CD4-positive, CD25-positive, alpha-beta regulatory T cell (primary cell): ENCODE measurements around the gene SBSN. TPM values are rescaled to one million over a fixed set of nuclear protein-coding genes. Genes with fewer than 3 reads are reported as not detected.

Experiments
- ATAC-seq, 2 donors: fragments of 150-1000 bp; cut with Tn5 transposase; one replicate each; pipeline ENCODE4 v1.10.0; 2021; ENCODE audit warnings: low read depth in 2 of 2, moderate number of reproducible peaks in 2 of 2, moderate library complexity in 1 of 2
- DNase-seq, 3 donors: peaks; one replicate each; pipeline versions ENCODE4 v3.0.0 to v3.0.0-alpha.2; 2012 to 2022; ENCODE audit warnings: mixed read lengths in 1 of 3
- H3K27ac ChIP-seq: one replicate; pipeline ENCODE4 v1.7.0; 2013; ENCODE audit warnings: mild to moderate bottlenecking, low read length; ENCODE audit not compliant: insufficient read depth, poor library complexity, severe bottlenecking
- H3K27me3 ChIP-seq: one replicate; pipeline ENCODE4 v1.7.0; 2013; ENCODE audit warnings: low read length; ENCODE audit not compliant: control insufficient read depth, insufficient read depth
- H3K36me3 ChIP-seq: one replicate; pipeline ENCODE4 v1.7.0; 2013; ENCODE audit warnings: mild to moderate bottlenecking, low read length, moderate library complexity; ENCODE audit not compliant: control insufficient read depth, insufficient read depth
- H3K4me1 ChIP-seq: 2 replicates; pipeline ENCODE4 v1.7.0; 2013; ENCODE audit warnings: mild to moderate bottlenecking, low read length; ENCODE audit not compliant: insufficient read depth, control insufficient read depth, poor library complexity, severe bottlenecking
- H3K4me3 ChIP-seq: one replicate; pipeline ENCODE4 v1.7.0; 2013; ENCODE audit warnings: low read depth, mild to moderate bottlenecking, low read length, moderate library complexity
- H3K9me3 ChIP-seq, 2 experiments: 1 replicate in 1 of 2; 2 replicates in 1 of 2; pipeline ENCODE4 v1.7.0; 2013; ENCODE audit warnings: low read length in 2 of 2, mild to moderate bottlenecking in 1 of 2, moderate library complexity in 1 of 2; ENCODE audit not compliant: control insufficient read depth in 2 of 2
- H3K27ac Mint-ChIP-seq, 3 donors: one replicate each; pipeline ENCODE4 v1.8.0; 2020 to 2022; ENCODE audit warnings: mild to moderate bottlenecking in 3 of 3, mixed read lengths in 3 of 3, moderate library complexity in 2 of 3
- H3K27me3 Mint-ChIP-seq: one replicate; pipeline ENCODE4 v1.8.0; 2022; ENCODE audit warnings: mild to moderate bottlenecking, mixed read lengths
- H3K36me3 Mint-ChIP-seq: one replicate; pipeline ENCODE4 v1.8.0; 2020; ENCODE audit warnings: mixed read lengths
- H3K4me1 Mint-ChIP-seq, 4 donors: one replicate each; pipeline ENCODE4 v1.8.0; 2020 to 2022; ENCODE audit warnings: mixed read lengths in 4 of 4, mild to moderate bottlenecking in 1 of 4
- H3K4me3 Mint-ChIP-seq, 4 donors: one replicate each; pipeline ENCODE4 v1.8.0; 2020 to 2022; ENCODE audit warnings: mild to moderate bottlenecking in 4 of 4, mixed read lengths in 4 of 4, moderate library complexity in 3 of 4
- H3K9me3 Mint-ChIP-seq, 7 donors: one replicate each; pipeline ENCODE4 v1.8.0; 2020 to 2022; ENCODE audit warnings: mixed read lengths in 7 of 7, mild to moderate bottlenecking in 3 of 7, moderate library complexity in 2 of 7
- polyA plus RNA-seq, 4 donors: library from polyadenylated mRNA; unstranded; fragments of 300-500 nt; fragmentation: Illumina TruSeq; gene quantifications; one replicate each; pipeline ENCODE4 v1.2.3, GENCODE V29; 2021
- total RNA-seq: library from RNA; stranded (reverse); gene quantifications from one replicate; pipeline ENCODE4 v1.2.3, GENCODE V29; 2022

Gene SBSN
- total and polyA plus RNA-seq, 5 donors from 2014 or later = not detected

DNA sequence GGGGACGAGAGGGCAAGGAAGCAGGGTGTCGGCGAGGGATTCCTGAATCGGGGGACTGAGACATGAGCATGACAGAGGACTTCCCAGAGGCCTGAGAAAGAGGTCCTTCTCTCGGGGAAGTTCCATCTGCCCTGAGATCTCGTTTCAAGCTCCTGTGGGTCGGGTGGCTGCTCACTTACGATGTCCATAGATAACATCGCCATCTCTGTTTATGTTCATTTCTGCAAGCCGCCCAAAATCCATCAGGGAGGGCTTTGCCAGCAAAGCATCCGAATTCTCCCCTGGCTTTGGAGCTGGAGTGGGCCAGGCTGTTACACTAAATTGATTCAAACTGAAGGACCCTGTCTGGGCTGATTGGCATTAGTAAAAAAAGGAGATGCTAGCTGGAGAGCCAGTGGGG lies 20.6 kb downstream of the SBSN start:
- H3K27me3 ChIP-seq = peaks cover 18% of the 10 kb centered on the region
- Mint-ChIP-seq H3K9me3 (peaks cover 0 to 4% (median 0%) of the 10 kb centered on the region in 7 donors), H3K4me1 (peaks cover 0 to 17% (median 2%) of the 10 kb centered on the region in 4 donors), H3K4me3 (no peak overlapping the region), H3K27ac (no peak overlapping the region), H3K27me3 (peaks cover 48% of the 10 kb centered on the region), H3K36me3 (no peaks in the 10 kb centered on the region)
- H3K27ac ChIP-seq = no peak overlapping the region
- H3K36me3 ChIP-seq = no peaks in the 10 kb centered on the region
- DNase-seq = no peak
- ATAC-seq = no peak
- H3K9me3 ChIP-seq = no peaks in the 10 kb centered on the region
- H3K4me1 ChIP-seq = peaks cover 16% of the 10 kb centered on the region
- no peak overlapping the region for H3K4me3 ChIP-seq

- no peaks in the 10 kb centered on the region for H3K36me3 ChIP-seq
- Mint-ChIP-seq H3K4me1 (peaks cover 0 to 17% (median 3%) of the 10 kb centered on the region in 4 donors), H3K27ac (peak overlapping the region in 2 of 3 donors; percentile 34 to 61), H3K4me3 (no peak overlapping the region), H3K36me3 (no peaks in the 10 kb centered on the region), H3K9me3 (peaks cover 0 to 4% (median 0%) of the 10 kb centered on the region in 7 donors), H3K27me3 (peaks cover 41% of the 10 kb centered on the region)
- ATAC-seq (no peak), DNase-seq (no peak)
- H3K27me3 ChIP-seq = peaks cover 18% of the 10 kb centered on the region
- H3K4me1 ChIP-seq = peaks cover 16% of the 10 kb centered on the region
- no peaks in the 10 kb centered on the region for H3K9me3 ChIP-seq
- no peak overlapping the region for H3K4me3 ChIP-seq
- H3K27ac ChIP-seq = no peak overlapping the region
These were observed 22.1 kb downstream of the SBSN start for GRCh38 chr19:35506011-35506410.

DNA sequence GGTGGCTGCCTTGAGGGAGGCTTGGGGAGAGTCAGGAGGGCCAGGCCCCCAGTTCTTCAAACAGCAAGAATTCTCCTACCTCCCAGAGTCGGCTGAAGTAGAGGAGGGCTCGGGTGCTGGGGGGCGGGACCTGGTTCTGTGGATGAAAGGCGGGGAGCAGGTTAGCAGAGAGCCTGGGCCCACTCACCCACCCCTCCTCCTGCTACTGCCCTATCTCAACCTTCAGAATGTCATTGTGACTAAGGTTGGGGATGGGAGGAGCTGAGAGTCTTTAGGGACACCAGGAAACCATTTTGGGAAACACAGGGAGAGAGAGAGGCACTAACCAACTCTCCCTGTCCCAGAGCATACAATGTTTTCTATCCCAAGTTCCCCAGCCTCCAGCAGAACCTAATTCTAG lies 25.4 kb downstream of the SBSN start:
- no peak for ATAC-seq
- Mint-ChIP-seq H3K4me1 (peaks cover 0 to 3% (median 0%) of the 10 kb centered on the region in 4 donors), H3K36me3 (no peaks in the 10 kb centered on the region), H3K27ac (no peak overlapping the region), H3K9me3 (no peaks in the 10 kb centered on the region), H3K27me3 (peaks cover 13% of the 10 kb centered on the region), H3K4me3 (no peak overlapping the region)
- Histone ChIP-seq H3K27me3 (peaks cover under 1% of the 10 kb centered on the region), H3K36me3 (no peaks in the 10 kb centered on the region), H3K27ac (no peak overlapping the region), H3K4me1 (no peaks in the 10 kb centered on the region), H3K4me3 (no peak overlapping the region), H3K9me3 (no peaks in the 10 kb centered on the region)
- no peak for DNase-seq

GRCh38 chr19:35501684-35502083 lies 26.4 kb downstream of the SBSN start:
- Mint-ChIP-seq H3K9me3 (no peaks in the 10 kb centered on the region), H3K4me1 (peaks cover 0 to 3% (median 0%) of the 10 kb centered on the region in 4 donors), H3K27me3 (peaks cover 16% of the 10 kb centered on the region), H3K27ac (no peak overlapping the region), H3K4me3 (no peak overlapping the region), H3K36me3 (no peaks in the 10 kb centered on the region)
- no peak overlapping the region for H3K27ac ChIP-seq
- ATAC-seq (no peak), DNase-seq (no peak)
- H3K27me3 ChIP-seq = no peaks in the 10 kb centered on the region
- H3K36me3 ChIP-seq = no peaks in the 10 kb centered on the region
- no peaks in the 10 kb centered on the region for H3K9me3 ChIP-seq
- H3K4me3 ChIP-seq = no peak overlapping the region
- H3K4me1 ChIP-seq = no peaks in the 10 kb centered on the region

- no peaks in the 10 kb centered on the region for H3K9me3 Mint-ChIP-seq
These were observed 27.5 kb downstream of the SBSN start for GRCh38 chr19:35500611-35501010.

DNA sequence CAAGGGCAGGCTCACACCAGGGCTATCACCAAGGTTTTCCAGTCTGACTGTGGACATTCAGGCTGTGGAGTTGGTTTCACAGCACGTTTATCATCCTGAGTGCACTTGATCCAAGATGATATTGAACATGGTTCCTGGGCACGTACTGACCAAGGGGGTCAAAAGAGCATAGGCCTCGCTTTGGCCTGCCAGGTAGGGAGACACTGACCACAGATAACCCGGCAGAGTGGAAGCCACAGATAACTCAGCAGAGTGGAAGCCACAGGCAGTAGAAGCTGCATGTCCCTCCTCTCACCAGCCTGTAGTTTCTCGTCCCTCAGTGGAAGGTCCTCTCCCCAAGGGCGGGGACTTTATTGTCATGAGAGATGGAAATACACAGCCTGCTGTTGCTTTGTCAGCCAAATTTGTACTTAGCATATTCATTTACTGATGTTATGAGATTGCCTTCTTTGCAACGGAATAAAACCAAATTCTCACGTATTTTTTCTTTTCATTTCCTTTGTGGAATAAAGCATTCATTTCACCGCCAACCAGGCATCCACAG lies 29.1 kb downstream of the SBSN start:
- H3K4me3 Mint-ChIP-seq = no peak overlapping the region

More at GRCh38 chr19:35500611-35501010, 27.5 kb downstream of the SBSN start:
- Mint-ChIP-seq H3K4me1 (peaks cover 0 to 3% (median under 1%) of the 10 kb centered on the region in 4 donors), H3K27me3 (peaks cover 14% of the 10 kb centered on the region), H3K36me3 (no peaks in the 10 kb centered on the region), H3K4me3 (no peak overlapping the region), H3K27ac (no peak overlapping the region)
- H3K27me3 ChIP-seq = no peaks in the 10 kb centered on the region
- no peaks in the 10 kb centered on the region for H3K4me1 ChIP-seq
- H3K27ac ChIP-seq = no peak overlapping the region
- ATAC-seq = no peak
- H3K36me3 ChIP-seq = no peaks in the 10 kb centered on the region
- no peak for DNase-seq
- no peak overlapping the region for H3K4me3 ChIP-seq
- no peaks in the 10 kb centered on the region for H3K9me3 ChIP-seq

GRCh38 chr19:35498220-35498619 lies 29.9 kb downstream of the SBSN start:
- H3K4me3 ChIP-seq = no peak overlapping the region
- H3K27me3 Mint-ChIP-seq = peaks cover 9% of the 10 kb centered on the region
- no peak overlapping the region for H3K27ac Mint-ChIP-seq

More for the DNA sequence above, 29.1 kb downstream of the SBSN start:
- no peak overlapping the region for H3K4me3 ChIP-seq
- Mint-ChIP-seq H3K4me1 (peaks cover 0 to 9% (median 1%) of the 10 kb centered on the region in 4 donors), H3K36me3 (no peaks in the 10 kb centered on the region), H3K27ac (no peak overlapping the region), H3K9me3 (no peaks in the 10 kb centered on the region), H3K27me3 (peaks cover 9% of the 10 kb centered on the region)
- peaks cover 3% of the 10 kb centered on the region for H3K4me1 ChIP-seq
- H3K36me3 ChIP-seq = no peaks in the 10 kb centered on the region
- no peaks in the 10 kb centered on the region for H3K9me3 ChIP-seq
- no peak for ATAC-seq
- no peak for DNase-seq
- H3K27me3 ChIP-seq = no peaks in the 10 kb centered on the region
- H3K27ac ChIP-seq = no peak overlapping the region

DNA sequence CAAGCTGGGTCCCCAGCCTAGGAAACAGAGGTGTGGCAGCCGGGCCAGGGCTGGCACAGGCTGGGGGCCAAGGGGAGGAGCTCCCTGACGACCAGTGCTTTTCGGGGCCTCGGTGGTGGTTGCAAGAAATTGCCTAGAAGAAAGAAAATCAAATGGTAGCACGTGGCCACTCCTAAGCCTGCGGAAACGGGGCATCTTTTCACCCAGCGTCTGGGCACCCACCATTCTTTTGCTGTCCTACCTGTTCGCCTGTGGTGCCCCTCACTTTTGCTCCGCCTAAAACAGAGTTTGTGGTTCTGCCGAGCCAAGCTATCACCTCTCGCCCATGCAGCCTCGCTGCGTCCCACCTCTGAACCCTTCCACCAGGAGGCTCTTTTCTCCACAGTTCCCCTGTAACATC lies 30.7 kb downstream of the SBSN start:
- Histone ChIP-seq H3K27me3 (no peaks in the 10 kb centered on the region), H3K9me3 (no peaks in the 10 kb centered on the region), H3K27ac (no peak overlapping the region), H3K36me3 (no peaks in the 10 kb centered on the region), H3K4me1 (peaks cover 3% of the 10 kb centered on the region), H3K4me3 (no peak overlapping the region)
- H3K27ac Mint-ChIP-seq = peak overlapping the region in 2 of 3 donors; percentile 39 to 81
- no peaks in the 10 kb centered on the region for H3K9me3 Mint-ChIP-seq
- H3K4me1 Mint-ChIP-seq = peaks cover 0 to 9% (median 1%) of the 10 kb centered on the region in 4 donors
- H3K4me3 Mint-ChIP-seq = no peak overlapping the region
- ATAC-seq = no peak
- H3K36me3 Mint-ChIP-seq = no peaks in the 10 kb centered on the region
- peaks cover 9% of the 10 kb centered on the region for H3K27me3 Mint-ChIP-seq
- DNase-seq = no peak

More at GRCh38 chr19:35498220-35498619, 29.9 kb downstream of the SBSN start:
- Histone ChIP-seq H3K27me3 (no peaks in the 10 kb centered on the region), H3K4me1 (peaks cover 3% of the 10 kb centered on the region), H3K9me3 (no peaks in the 10 kb centered on the region), H3K36me3 (no peaks in the 10 kb centered on the region), H3K27ac (no peak overlapping the region)
- Mint-ChIP-seq H3K4me1 (peaks cover 0 to 9% (median 1%) of the 10 kb centered on the region in 4 donors), H3K9me3 (no peaks in the 10 kb centered on the region), H3K4me3 (no peak overlapping the region), H3K36me3 (no peaks in the 10 kb centered on the region)
- DNase-seq = no peak
- ATAC-seq = no peak
